Neural cell (in vitro differentiated cells): ENCODE measurements around the gene CHD9NB. TPM values are rescaled to one million over a fixed set of nuclear protein-coding genes. Genes with fewer than 3 reads are reported as not detected.

Source experiments
- H2AFZ ChIP-seq: fragments of 200-600, 300-800 bp; sonication (generic), shearing (Covaris generic); 2 replicates; pipeline ENCODE4 v1.6.0; 2014; ENCODE audit warnings: low read depth, mild to moderate bottlenecking, antibody characterized with exemption, low read length, moderate library complexity
- H3F3A ChIP-seq: fragments of 200-600 bp; shearing (Covaris generic); 2 replicates; pipeline ENCODE4 v1.6.1; 2016; ENCODE audit warnings: mild to moderate bottlenecking, moderate library complexity, mixed read lengths, antibody characterized with exemption, low read length; ENCODE audit not compliant: insufficient read depth, poor library complexity, severe bottlenecking
- H3K27ac ChIP-seq: fragments of 200-600, 300-800 bp; sonication (generic), shearing (Covaris generic); 2 replicates; pipeline ENCODE4 v1.5.1; 2014; ENCODE audit warnings: mild to moderate bottlenecking, low read length, moderate library complexity
- H3K27me3 ChIP-seq: fragments of 300-800, 200-600 bp; sonication (generic), shearing (Covaris generic); 2 replicates; pipeline ENCODE4 v1.6.0; 2014; ENCODE audit warnings: mild to moderate bottlenecking, low read depth, low read length, moderate library complexity; ENCODE audit not compliant: insufficient read depth
- H3K36me3 ChIP-seq: fragments of 300-800, 200-600 bp; sonication (generic), shearing (Covaris generic); 2 replicates; pipeline ENCODE4 v1.5.1; 2014; ENCODE audit warnings: mild to moderate bottlenecking, antibody characterized with exemption, low read length, moderate library complexity; ENCODE audit not compliant: insufficient read depth
- H3K4me2 ChIP-seq: fragments of 300-800, 200-600 bp; sonication (generic), shearing (Covaris generic); 2 replicates; pipeline ENCODE4 v1.6.0; 2014; ENCODE audit warnings: mild to moderate bottlenecking, low read length
- H3K4me3 ChIP-seq: fragments of 300-800, 200-600 bp; sonication (generic), shearing (Covaris generic); 2 replicates; pipeline ENCODE4 v1.5.1; 2014; ENCODE audit warnings: mild to moderate bottlenecking, low read length, moderate library complexity
- H3K79me2 ChIP-seq: fragments of 200-600 bp; shearing (Covaris generic); replicated peaks from 2 replicates; pipeline ENCODE4 v1.6.0; 2014; ENCODE audit warnings: mild to moderate bottlenecking, low read length, moderate library complexity; ENCODE audit not compliant: insufficient read depth
- H3K9ac ChIP-seq: fragments of 300-800, 200-600 bp; sonication (generic), shearing (Covaris generic); 2 replicates; pipeline ENCODE4 v1.6.1; 2016; ENCODE audit warnings: mild to moderate bottlenecking, low read length, mixed read lengths
- H3K9me2 ChIP-seq: fragments of 200-600 bp; shearing (Covaris generic); 2 replicates; pipeline ENCODE4 v1.6.1; 2016; ENCODE audit warnings: mild to moderate bottlenecking, low read length, mixed read lengths; ENCODE audit not compliant: insufficient read depth
- H3K9me3 ChIP-seq: fragments of 200-600, 300-800 bp; sonication (generic), shearing (Covaris generic); 2 replicates; pipeline ENCODE4 v1.6.1; 2016; ENCODE audit warnings: mild to moderate bottlenecking, mixed run types, low read length, moderate library complexity, mixed read lengths
- H4K20me1 ChIP-seq: fragments of 200-600 bp; shearing (Covaris generic); 2 replicates; pipeline ENCODE4 v1.6.1; 2016; ENCODE audit warnings: mild to moderate bottlenecking, mixed run types; ENCODE audit not compliant: insufficient read depth
- EP300 ChIP-seq: fragments of 450-650 bp; conservative IDR thresholded peaks from 2 replicates; pipeline ENCODE4 v1.6.1; 2014; ENCODE audit warnings: antibody characterized with exemption, mild to moderate bottlenecking, moderate library complexity; ENCODE audit not compliant: poor library complexity, severe bottlenecking
- EZH2 ChIP-seq: fragments of 200-600, 300-800 bp; shearing (Covaris generic), sonication (generic); IDR thresholded peaks from 2 replicates; pipeline ENCODE4 v1.6.1; 2014; ENCODE audit warnings: antibody characterized with exemption, low read length, borderline replicate concordance, mild to moderate bottlenecking; ENCODE audit not compliant: insufficient read depth, poor library complexity, severe bottlenecking
- MXI1 ChIP-seq: fragments of 450-650 bp; conservative IDR thresholded peaks from 2 replicates; pipeline ENCODE4 v1.6.1; 2014; ENCODE audit warnings: antibody characterized with exemption, mild to moderate bottlenecking; ENCODE audit not compliant: poor library complexity, severe bottlenecking
- POLR2AphosphoS5 ChIP-seq: IDR thresholded peaks from 2 replicates; pipeline ENCODE4 v1.6.1; 2012
- RAD21 ChIP-seq: fragments of 450-650 bp; conservative IDR thresholded peaks from 2 replicates; pipeline ENCODE4 v1.6.1; 2014; ENCODE audit warnings: antibody characterized with exemption, mild to moderate bottlenecking, moderate library complexity
- SMC3 ChIP-seq: fragments of 450-650 bp; conservative IDR thresholded peaks from 2 replicates; pipeline ENCODE4 v1.6.1; 2014; ENCODE audit warnings: antibody characterized with exemption, mild to moderate bottlenecking, moderate library complexity; ENCODE audit not compliant: poor library complexity
- TAF1 ChIP-seq: IDR thresholded peaks from 2 replicates; pipeline ENCODE4 v1.6.1; 2012; ENCODE audit warnings: low read depth
- polyA plus RNA-seq: library from polyadenylated mRNA; depleted of rRNA; stranded (reverse); fragments of >200 nt; gene quantifications from 2 replicates; pipeline ENCODE4 v1.2.3, GENCODE V29; 2014
- TF ChIP-seq, protein P1 (sequence below): fragments of 450-650 bp; IDR thresholded peaks from 2 replicates; pipeline ENCODE4 v1.5.1; 2014; ENCODE audit warnings: antibody characterized with exemption, mild to moderate bottlenecking, moderate library complexity; ENCODE audit not compliant: poor library complexity, severe bottlenecking
- TF ChIP-seq, protein P2 (sequence below): IDR thresholded peaks from 2 replicates; pipeline ENCODE4 v1.6.1; 2012; ENCODE audit warnings: borderline replicate concordance

Gene CHD9NB
- polyA plus RNA-seq, 1 donor from 2014 or later, result 0.17 TPM

DNA sequence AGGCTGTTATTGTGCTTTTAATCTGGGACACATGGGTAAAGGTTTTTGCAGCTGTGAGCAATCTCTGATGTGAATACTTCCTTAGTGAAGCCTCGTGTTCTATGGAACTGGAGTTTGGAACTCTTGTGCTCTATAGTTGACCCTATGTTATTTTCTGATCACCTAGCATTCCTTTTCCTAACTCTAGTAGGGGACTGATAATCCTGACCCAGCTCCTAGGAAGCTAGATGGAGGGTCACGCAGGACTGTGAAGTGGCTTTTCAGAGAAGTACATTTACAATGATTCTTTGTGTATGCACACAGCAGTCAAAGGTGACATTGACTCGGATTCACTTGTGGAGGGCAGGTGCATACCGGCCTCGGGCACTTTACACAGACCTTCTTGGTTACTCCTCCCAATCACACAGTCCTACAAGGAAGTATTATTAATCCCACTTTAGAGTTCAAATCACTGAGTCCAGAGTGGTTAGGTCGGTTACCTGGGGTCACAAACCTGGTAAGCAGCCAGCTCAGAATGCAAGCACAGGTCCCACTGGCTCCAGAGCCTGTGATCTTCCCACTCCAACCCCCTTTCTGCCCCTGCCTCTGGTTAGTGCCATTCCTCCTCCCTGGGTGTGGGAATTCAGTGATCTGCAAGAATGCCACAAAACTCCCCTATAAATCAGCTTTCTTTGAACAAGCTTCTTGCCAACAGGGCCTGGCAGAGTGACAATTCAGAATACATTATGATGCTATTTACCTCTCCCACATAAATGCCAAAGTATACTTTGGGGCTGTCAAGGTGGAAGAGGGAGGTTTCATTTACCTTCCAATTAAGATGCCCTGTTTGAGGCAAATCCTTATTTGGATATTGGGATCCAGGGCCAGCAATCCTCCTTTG, 7.1 kb downstream of the CHD9NB start:
- H3K27me3 ChIP-seq, result no peaks in the 10 kb centered on the region
- TF ChIP-seq TAF1 (no peak), EZH2 (no peak), EP300 (no peak), POLR2AphosphoS5 (no peak), SMC3 (no peak), RAD21 (no peak), MXI1 (no peak)
- TF ChIP-seq, protein P1, sequence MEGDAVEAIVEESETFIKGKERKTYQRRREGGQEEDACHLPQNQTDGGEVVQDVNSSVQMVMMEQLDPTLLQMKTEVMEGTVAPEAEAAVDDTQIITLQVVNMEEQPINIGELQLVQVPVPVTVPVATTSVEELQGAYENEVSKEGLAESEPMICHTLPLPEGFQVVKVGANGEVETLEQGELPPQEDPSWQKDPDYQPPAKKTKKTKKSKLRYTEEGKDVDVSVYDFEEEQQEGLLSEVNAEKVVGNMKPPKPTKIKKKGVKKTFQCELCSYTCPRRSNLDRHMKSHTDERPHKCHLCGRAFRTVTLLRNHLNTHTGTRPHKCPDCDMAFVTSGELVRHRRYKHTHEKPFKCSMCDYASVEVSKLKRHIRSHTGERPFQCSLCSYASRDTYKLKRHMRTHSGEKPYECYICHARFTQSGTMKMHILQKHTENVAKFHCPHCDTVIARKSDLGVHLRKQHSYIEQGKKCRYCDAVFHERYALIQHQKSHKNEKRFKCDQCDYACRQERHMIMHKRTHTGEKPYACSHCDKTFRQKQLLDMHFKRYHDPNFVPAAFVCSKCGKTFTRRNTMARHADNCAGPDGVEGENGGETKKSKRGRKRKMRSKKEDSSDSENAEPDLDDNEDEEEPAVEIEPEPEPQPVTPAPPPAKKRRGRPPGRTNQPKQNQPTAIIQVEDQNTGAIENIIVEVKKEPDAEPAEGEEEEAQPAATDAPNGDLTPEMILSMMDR, result no peak
- TF ChIP-seq, protein P2, sequence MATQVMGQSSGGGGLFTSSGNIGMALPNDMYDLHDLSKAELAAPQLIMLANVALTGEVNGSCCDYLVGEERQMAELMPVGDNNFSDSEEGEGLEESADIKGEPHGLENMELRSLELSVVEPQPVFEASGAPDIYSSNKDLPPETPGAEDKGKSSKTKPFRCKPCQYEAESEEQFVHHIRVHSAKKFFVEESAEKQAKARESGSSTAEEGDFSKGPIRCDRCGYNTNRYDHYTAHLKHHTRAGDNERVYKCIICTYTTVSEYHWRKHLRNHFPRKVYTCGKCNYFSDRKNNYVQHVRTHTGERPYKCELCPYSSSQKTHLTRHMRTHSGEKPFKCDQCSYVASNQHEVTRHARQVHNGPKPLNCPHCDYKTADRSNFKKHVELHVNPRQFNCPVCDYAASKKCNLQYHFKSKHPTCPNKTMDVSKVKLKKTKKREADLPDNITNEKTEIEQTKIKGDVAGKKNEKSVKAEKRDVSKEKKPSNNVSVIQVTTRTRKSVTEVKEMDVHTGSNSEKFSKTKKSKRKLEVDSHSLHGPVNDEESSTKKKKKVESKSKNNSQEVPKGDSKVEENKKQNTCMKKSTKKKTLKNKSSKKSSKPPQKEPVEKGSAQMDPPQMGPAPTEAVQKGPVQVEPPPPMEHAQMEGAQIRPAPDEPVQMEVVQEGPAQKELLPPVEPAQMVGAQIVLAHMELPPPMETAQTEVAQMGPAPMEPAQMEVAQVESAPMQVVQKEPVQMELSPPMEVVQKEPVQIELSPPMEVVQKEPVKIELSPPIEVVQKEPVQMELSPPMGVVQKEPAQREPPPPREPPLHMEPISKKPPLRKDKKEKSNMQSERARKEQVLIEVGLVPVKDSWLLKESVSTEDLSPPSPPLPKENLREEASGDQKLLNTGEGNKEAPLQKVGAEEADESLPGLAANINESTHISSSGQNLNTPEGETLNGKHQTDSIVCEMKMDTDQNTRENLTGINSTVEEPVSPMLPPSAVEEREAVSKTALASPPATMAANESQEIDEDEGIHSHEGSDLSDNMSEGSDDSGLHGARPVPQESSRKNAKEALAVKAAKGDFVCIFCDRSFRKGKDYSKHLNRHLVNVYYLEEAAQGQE, result no peak
- H3K9ac ChIP-seq, result no peak overlapping the region
- no peaks in the 10 kb centered on the region for H3F3A ChIP-seq
- no peak overlapping the region for H3K4me3 ChIP-seq
- H3K9me3 ChIP-seq, result no peaks in the 10 kb centered on the region
- H2AFZ ChIP-seq, result no peak overlapping the region
- H4K20me1 ChIP-seq, result no peaks in the 10 kb centered on the region
- no peaks in the 10 kb centered on the region for H3K9me2 ChIP-seq
- no peaks in the 10 kb centered on the region for H3K79me2 ChIP-seq
- no peak overlapping the region for H3K4me2 ChIP-seq
- no peaks in the 10 kb centered on the region for H3K36me3 ChIP-seq
- no peak overlapping the region for H3K27ac ChIP-seq

DNA sequence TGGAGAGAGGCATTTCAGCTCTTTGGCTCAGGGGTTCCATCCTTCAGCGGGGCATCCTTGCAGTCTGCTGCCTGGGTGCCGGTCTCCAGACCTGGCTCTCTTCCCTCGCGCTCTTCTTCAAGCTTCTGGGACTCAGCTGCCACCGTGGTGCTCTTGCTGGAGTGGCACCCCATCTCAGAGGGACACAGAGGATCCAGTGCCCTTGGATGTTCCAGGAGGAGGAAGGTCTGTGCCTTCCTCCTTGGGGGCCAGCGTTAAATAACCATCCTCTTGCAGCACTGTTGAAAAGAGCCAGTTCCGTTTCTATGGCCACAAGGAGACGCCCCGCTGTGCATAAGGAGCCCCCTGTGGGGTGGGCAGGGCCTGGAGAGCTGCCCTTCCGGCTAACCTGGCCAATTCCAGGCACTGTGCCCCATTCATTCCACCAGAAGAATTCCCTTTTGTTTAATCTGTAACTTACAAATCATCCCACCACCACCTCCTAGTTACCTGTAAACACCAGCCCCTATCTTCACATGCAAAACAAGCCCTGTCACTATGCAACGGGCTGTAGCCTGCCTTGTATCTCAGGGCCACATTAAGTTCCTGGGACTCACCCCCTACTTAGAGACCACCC, 8.6 kb downstream of the CHD9NB start:
- Histone ChIP-seq H3K27ac (peak overlapping the region; percentile 4), H3K4me3 (peak overlapping the region; percentile 50), H3K9ac (no peak overlapping the region), H3K9me2 (no peaks in the 10 kb centered on the region), H3K9me3 (no peaks in the 10 kb centered on the region), H3K79me2 (no peaks in the 10 kb centered on the region), H3K27me3 (no peaks in the 10 kb centered on the region), H3K36me3 (no peaks in the 10 kb centered on the region), H3F3A (no peaks in the 10 kb centered on the region), H4K20me1 (no peaks in the 10 kb centered on the region), H3K4me2 (no peak overlapping the region), H2AFZ (no peak overlapping the region)
- TF ChIP-seq POLR2AphosphoS5 (no peak), EP300 (no peak), MXI1 (no peak)
- TF ChIP-seq, protein P1, result peak; percentile 13
